Measurements from ENCODE around the gene DNMT3A.
A peak's percentile ranks its signal among the peaks of the same experiment; 100 is the strongest.
"Not testable (repeated sequence)": the region's sequence is repeated elsewhere in the genome, so short reads cannot be mapped to it uniquely, and the experiment has no call there.

Gene DNMT3A

GRCh38 chr2:25286723-25287483, 54.8 kb downstream of the DNMT3A start:
- no peak overlapping the region for H3K4me3 ChIP-seq (ENCODE audit: low read depth, low read length)

- H3K4me3 ChIP-seq (ENCODE audit: low read depth, low read length), result no peak overlapping the region
Observed at GRCh38 chr2:25286025-25286400, 55.7 kb downstream of the DNMT3A start.

GRCh38 chr2:25285265-25286024, 56.3 kb downstream of the DNMT3A start:
- no peak overlapping the region for H3K4me3 ChIP-seq (ENCODE audit: low read depth, low read length)

- H3K4me3 ChIP-seq (ENCODE audit: low read depth, low read length), result no peak overlapping the region
Observed at GRCh38 chr2:25284756-25285155, 57.0 kb downstream of the DNMT3A start.

- no peak overlapping the region for H3K4me3 ChIP-seq (ENCODE audit: low read depth, low read length)
Observed at GRCh38 chr2:25283921-25284320, 57.8 kb downstream of the DNMT3A start.

GRCh38 chr2:25281941-25282340, 59.8 kb downstream of the DNMT3A start:
- no peak overlapping the region for H3K4me3 ChIP-seq (ENCODE audit: low read depth, low read length)

GRCh38 chr2:25281522-25281921, 60.2 kb downstream of the DNMT3A start:
- H3K4me3 ChIP-seq (ENCODE audit: low read depth, low read length), result no peak overlapping the region

GRCh38 chr2:25280051-25280687, 61.6 kb downstream of the DNMT3A start:
- no peak overlapping the region for H3K4me3 ChIP-seq (ENCODE audit: low read depth, low read length)

- no peak overlapping the region for H3K4me3 ChIP-seq (ENCODE audit: low read depth, low read length)
Observed at GRCh38 chr2:25279091-25279651, 62.6 kb downstream of the DNMT3A start.

GRCh38 chr2:25276569-25277465, 64.9 kb downstream of the DNMT3A start:
- peak overlapping the region; percentile 29 for H3K4me3 ChIP-seq (ENCODE audit: low read depth, low read length)

GRCh38 chr2:25275575-25275965, 66.2 kb downstream of the DNMT3A start:
- H3K4me3 ChIP-seq (ENCODE audit: low read depth, low read length), result no peak overlapping the region

- H3K4me3 ChIP-seq (ENCODE audit: low read depth, low read length), result no peak overlapping the region
Observed at GRCh38 chr2:25274868-25275574, 66.7 kb downstream of the DNMT3A start.

GRCh38 chr2:25273985-25274535, 67.7 kb downstream of the DNMT3A start:
- no peak overlapping the region for H3K4me3 ChIP-seq (ENCODE audit: low read depth, low read length)

GRCh38 chr2:25272705-25273104, 69.0 kb downstream of the DNMT3A start:
- H3K4me3 ChIP-seq (ENCODE audit: low read depth, low read length), result not testable (repeated sequence)

GRCh38 chr2:25270061-25270460, 71.7 kb downstream of the DNMT3A start:
- H3K4me3 ChIP-seq (ENCODE audit: low read depth, low read length), result no peak overlapping the region

GRCh38 chr2:25269233-25269632, 72.5 kb downstream of the DNMT3A start:
- no peak overlapping the region for H3K4me3 ChIP-seq (ENCODE audit: low read depth, low read length)

GRCh38 chr2:25268139-25268538, 73.6 kb downstream of the DNMT3A start:
- no peak overlapping the region for H3K4me3 ChIP-seq (ENCODE audit: low read depth, low read length)

- no peak overlapping the region for H3K4me3 ChIP-seq (ENCODE audit: low read depth, low read length)
Observed at GRCh38 chr2:25266399-25266798, 75.3 kb downstream of the DNMT3A start.

- H3K4me3 ChIP-seq (ENCODE audit: low read depth, low read length), result no peak overlapping the region
Observed at GRCh38 chr2:25265802-25266201, 75.9 kb downstream of the DNMT3A start.

GRCh38 chr2:25265001-25265400, 76.7 kb downstream of the DNMT3A start:
- no peak overlapping the region for H3K4me3 ChIP-seq (ENCODE audit: low read depth, low read length)

Measured in iPS-11a (cell line).